Measurements from ENCODE around the gene PTPN20.

DNA sequence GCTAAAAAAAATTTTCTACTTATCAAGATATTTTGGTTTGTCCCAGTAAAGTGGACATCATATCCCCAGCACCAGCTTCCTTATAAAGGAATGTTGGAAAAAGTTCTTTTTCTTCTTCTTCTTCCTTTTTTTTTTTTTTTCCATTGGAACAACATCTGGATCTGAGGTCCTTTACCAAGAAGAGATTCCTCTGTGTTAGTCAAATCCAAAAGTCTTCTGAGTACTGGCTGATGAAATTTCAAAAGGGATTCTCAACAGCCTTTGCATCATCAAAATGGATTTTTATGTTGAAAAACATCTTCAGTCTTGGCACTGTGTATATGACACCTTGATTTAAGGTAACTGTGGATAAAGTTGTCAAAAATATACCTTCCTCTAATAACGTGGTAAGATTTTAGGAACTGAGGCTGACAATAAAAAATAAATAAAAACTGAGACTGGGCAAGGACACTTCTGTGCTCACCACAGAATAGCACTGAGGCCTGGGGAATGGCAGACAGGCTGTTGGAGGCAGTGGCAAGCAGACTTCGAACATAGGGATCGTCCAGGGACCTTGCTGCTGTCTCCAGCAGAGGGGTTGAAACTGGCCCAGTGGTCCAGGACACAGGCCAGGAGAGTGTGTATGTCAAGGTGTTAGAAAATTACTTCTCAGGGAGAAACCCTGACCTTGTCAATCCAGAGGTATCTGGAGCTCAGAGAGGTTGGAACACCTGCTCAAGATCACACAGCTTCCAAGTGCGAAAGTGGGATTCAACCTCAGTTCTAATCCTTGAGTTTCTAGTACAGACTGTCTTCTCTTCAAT, 130.4 kb downstream of the PTPN20 start:
- TF ChIP-seq, protein P1, sequence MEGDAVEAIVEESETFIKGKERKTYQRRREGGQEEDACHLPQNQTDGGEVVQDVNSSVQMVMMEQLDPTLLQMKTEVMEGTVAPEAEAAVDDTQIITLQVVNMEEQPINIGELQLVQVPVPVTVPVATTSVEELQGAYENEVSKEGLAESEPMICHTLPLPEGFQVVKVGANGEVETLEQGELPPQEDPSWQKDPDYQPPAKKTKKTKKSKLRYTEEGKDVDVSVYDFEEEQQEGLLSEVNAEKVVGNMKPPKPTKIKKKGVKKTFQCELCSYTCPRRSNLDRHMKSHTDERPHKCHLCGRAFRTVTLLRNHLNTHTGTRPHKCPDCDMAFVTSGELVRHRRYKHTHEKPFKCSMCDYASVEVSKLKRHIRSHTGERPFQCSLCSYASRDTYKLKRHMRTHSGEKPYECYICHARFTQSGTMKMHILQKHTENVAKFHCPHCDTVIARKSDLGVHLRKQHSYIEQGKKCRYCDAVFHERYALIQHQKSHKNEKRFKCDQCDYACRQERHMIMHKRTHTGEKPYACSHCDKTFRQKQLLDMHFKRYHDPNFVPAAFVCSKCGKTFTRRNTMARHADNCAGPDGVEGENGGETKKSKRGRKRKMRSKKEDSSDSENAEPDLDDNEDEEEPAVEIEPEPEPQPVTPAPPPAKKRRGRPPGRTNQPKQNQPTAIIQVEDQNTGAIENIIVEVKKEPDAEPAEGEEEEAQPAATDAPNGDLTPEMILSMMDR (IDR thresholded peaks at IDR 0.05) = no peak
- TF ChIP-seq, protein P2, sequence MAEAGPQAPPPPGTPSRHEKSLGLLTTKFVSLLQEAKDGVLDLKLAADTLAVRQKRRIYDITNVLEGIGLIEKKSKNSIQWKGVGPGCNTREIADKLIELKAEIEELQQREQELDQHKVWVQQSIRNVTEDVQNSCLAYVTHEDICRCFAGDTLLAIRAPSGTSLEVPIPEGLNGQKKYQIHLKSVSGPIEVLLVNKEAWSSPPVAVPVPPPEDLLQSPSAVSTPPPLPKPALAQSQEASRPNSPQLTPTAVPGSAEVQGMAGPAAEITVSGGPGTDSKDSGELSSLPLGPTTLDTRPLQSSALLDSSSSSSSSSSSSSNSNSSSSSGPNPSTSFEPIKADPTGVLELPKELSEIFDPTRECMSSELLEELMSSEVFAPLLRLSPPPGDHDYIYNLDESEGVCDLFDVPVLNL (CRISPR knock-in tag; IDR thresholded peaks at IDR 0.05; ENCODE audit: borderline replicate concordance, low read depth) = no peak
- TF ChIP-seq, protein P3, sequence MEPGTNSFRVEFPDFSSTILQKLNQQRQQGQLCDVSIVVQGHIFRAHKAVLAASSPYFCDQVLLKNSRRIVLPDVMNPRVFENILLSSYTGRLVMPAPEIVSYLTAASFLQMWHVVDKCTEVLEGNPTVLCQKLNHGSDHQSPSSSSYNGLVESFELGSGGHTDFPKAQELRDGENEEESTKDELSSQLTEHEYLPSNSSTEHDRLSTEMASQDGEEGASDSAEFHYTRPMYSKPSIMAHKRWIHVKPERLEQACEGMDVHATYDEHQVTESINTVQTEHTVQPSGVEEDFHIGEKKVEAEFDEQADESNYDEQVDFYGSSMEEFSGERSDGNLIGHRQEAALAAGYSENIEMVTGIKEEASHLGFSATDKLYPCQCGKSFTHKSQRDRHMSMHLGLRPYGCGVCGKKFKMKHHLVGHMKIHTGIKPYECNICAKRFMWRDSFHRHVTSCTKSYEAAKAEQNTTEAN (CRISPR knock-in tag; IDR thresholded peaks at IDR 0.05) = no peak
- TF ChIP-seq FOXP1 (CRISPR knock-in tag; IDR thresholded peaks at IDR 0.05; ENCODE audit: borderline replicate concordance) = no peak

Measured in WTC11 (cell line).